HCT116 (cell line): ENCODE results near the gene CPLX4. TPM values are rescaled to one million over a fixed set of nuclear protein-coding genes. Genes with fewer than 3 reads are reported as not detected.

ENCODE experiments used
- ATAC-seq: fragments of 200-7000 bp; cut with Tn5 transposase; 2 replicates; pipeline ENCODE4 v1.9.1; 2020; ENCODE audit warnings: mild to moderate bottlenecking, moderate library complexity
- BruUV-seq: library from RNA; stranded (reverse); fragments of 400-500 nt; replicated peaks from 2 replicates; lab custom pipeline; 2021; lab: Mats Ljungman, UMichigan
- CTCF ChIA-PET: fragments of 300-600 bp; sonication (Branson Sonifier 250); formaldehyde crosslinking; loops from one replicate; lab custom pipeline; 2021; ENCODE audit warnings: antibody characterized with exemption; lab: Charles Lee
- POLR2A ChIA-PET: fragments of 300-600, 350-600 bp; sonication (Branson Sonifier 250); formaldehyde crosslinking; loops from one replicate; lab custom pipeline; 2021; ENCODE audit warnings: antibody characterized with exemption; lab: Charles Lee
- RAD21 ChIA-PET, 2 experiments: fragments of 300-600 bp; sonication (Branson Sonifier 250); formaldehyde crosslinking; loops; one replicate each; lab custom pipeline; 2023; ENCODE audit warnings: low total read pairs in 2 of 2; ENCODE audit not compliant: uncharacterized antibody in 2 of 2, unreplicated experiment in 2 of 2, low non-redundant PET in 1 of 2; lab: Charles Lee
- DNase-seq: peaks from one replicate; pipeline ENCODE4 v3.0.0-alpha.2; 2010; ENCODE audit warnings: low read depth, low spot score
- H2AFZ ChIP-seq: fragments of 200-600 bp; shearing (Covaris generic), sonication (generic); 2 replicates; pipeline ENCODE4 v1.6.1; 2017; ENCODE audit warnings: low read depth, mixed run types, mixed read lengths, antibody characterized with exemption, low read length; ENCODE audit not compliant: poor library complexity, severe bottlenecking
- H3K27ac ChIP-seq: 2 replicates; pipeline ENCODE4 v1.5.1; 2012; ENCODE audit warnings: low read depth, low read length
- H3K27me3 ChIP-seq: fragments of 200-600 bp; sonication (generic); 2 replicates; pipeline ENCODE4 v1.6.1; 2016; ENCODE audit warnings: mixed run types, low read length, mixed read lengths; ENCODE audit not compliant: insufficient read depth
- H3K36me3 ChIP-seq, 2 experiments: fragments of 200-500 bp in 1 of 2; fragments of 200-600 bp in 1 of 2; sonication (Bioruptor generic) in 1 of 2; sonication (generic) in 1 of 2; 2 replicates each; pipeline versions ENCODE4 v1.5.1 to v1.6.1; 2014 to 2016; ENCODE audit warnings: low read length in 2 of 2, inconsistent platforms in 1 of 2, mixed read lengths in 1 of 2, mixed run types in 1 of 2; ENCODE audit not compliant: insufficient read depth in 2 of 2, control insufficient read depth in 1 of 2
- H3K4me1 ChIP-seq, 2 experiments: fragments of 200-600 bp in 1 of 2; sonication (generic) in 1 of 2; 2 replicates each; pipeline versions ENCODE4 v1.5.1 to v1.6.1; 2012 to 2017; ENCODE audit warnings: low read length in 2 of 2, inconsistent platforms in 1 of 2, mild to moderate bottlenecking in 1 of 2, mixed read lengths in 1 of 2, mixed run types in 1 of 2, moderate library complexity in 1 of 2; ENCODE audit not compliant: insufficient read depth in 2 of 2, control insufficient read depth in 1 of 2
- H3K4me2 ChIP-seq: fragments of 200-600 bp; sonication (generic); 2 replicates; pipeline ENCODE4 v1.6.1; 2017; ENCODE audit warnings: mixed run types, low read length, mixed read lengths
- H3K4me3 ChIP-seq, 2 experiments: fragments of 200-600 bp in 1 of 2; sonication (generic) in 1 of 2; replicated peaks in 1 of 2; 2 replicates each; pipeline ENCODE4 v1.5.1; 2011 to 2016; ENCODE audit warnings: low read length in 2 of 2, control low read depth in 1 of 2, low read depth in 1 of 2, mild to moderate bottlenecking in 1 of 2, mixed read lengths in 1 of 2, mixed run types in 1 of 2
- H3K79me2 ChIP-seq: fragments of 200-600 bp; sonication (generic); 2 replicates; pipeline ENCODE4 v1.6.1; 2017; ENCODE audit warnings: mild to moderate bottlenecking, mixed run types, low read length, moderate library complexity, mixed read lengths; ENCODE audit not compliant: insufficient read depth
- H3K9ac ChIP-seq: fragments of 200-600 bp; sonication (generic); 2 replicates; pipeline ENCODE4 v1.6.1; 2016; ENCODE audit warnings: low read length, mixed read lengths
- H3K9me2 ChIP-seq: fragments of 200-600 bp; sonication (generic), shearing (Covaris generic); 2 replicates; pipeline ENCODE4 v1.6.1; 2017; ENCODE audit warnings: mixed run types, mild to moderate bottlenecking, moderate library complexity; ENCODE audit not compliant: insufficient read depth
- H3K9me3 ChIP-seq, 2 experiments: fragments of 200-500 bp in 1 of 2; fragments of 200-600 bp in 1 of 2; sonication (Bioruptor generic) in 1 of 2; sonication (generic) in 1 of 2; 2 replicates each; pipeline ENCODE4 v1.6.1; 2014 to 2017; ENCODE audit warnings: low read length in 2 of 2, mixed read lengths in 2 of 2, inconsistent platforms in 1 of 2, low read depth in 1 of 2, mild to moderate bottlenecking in 1 of 2, mixed run types in 1 of 2, moderate library complexity in 1 of 2; ENCODE audit not compliant: control insufficient read depth in 1 of 2, insufficient read depth in 1 of 2
- H4K20me1 ChIP-seq: fragments of 200-600 bp; sonication (generic), shearing (Covaris generic); 2 replicates; pipeline ENCODE4 v1.6.1; 2017; ENCODE audit warnings: mixed run types, mild to moderate bottlenecking, moderate library complexity; ENCODE audit not compliant: insufficient read depth
- CEBPB ChIP-seq: IDR thresholded peaks from 2 replicates; pipeline ENCODE4 v1.6.1; 2012; ENCODE audit warnings: low read depth
- EGR1 ChIP-seq: IDR thresholded peaks from 2 replicates; pipeline ENCODE4 v1.6.1; 2012; ENCODE audit warnings: low read depth
- ELF1 ChIP-seq: IDR thresholded peaks from 2 replicates; pipeline ENCODE4 v1.6.1; 2012; ENCODE audit warnings: low read depth, borderline replicate concordance
- EZH2 ChIP-seq: fragments of 200-600 bp; sonication (generic); IDR thresholded peaks from 2 replicates; pipeline ENCODE4 v1.6.1; 2017; ENCODE audit warnings: antibody characterized with exemption, mixed run types
- POLR2A ChIP-seq: IDR thresholded peaks from 2 replicates; pipeline ENCODE4 v1.7.0; 2011; ENCODE audit warnings: borderline replicate concordance; ENCODE audit not compliant: insufficient read depth, insufficient read length; ENCODE audit errors: extremely low read depth
- POLR2AphosphoS5 ChIP-seq: IDR thresholded peaks from 2 replicates; pipeline ENCODE4 v1.6.1; 2011; ENCODE audit warnings: mild to moderate bottlenecking, low read depth, low read length, moderate library complexity
- RAD21 ChIP-seq: IDR thresholded peaks from 2 replicates; pipeline ENCODE4 v1.6.1; 2012; ENCODE audit warnings: low read depth, mild to moderate bottlenecking
- SRF ChIP-seq: IDR thresholded peaks from 2 replicates; pipeline ENCODE4 v1.6.1; 2012; ENCODE audit warnings: low read depth
- TCF7L2 ChIP-seq: IDR thresholded peaks from 2 replicates; pipeline ENCODE4 v1.7.0; 2011; ENCODE audit warnings: borderline replicate concordance, inconsistent platforms; ENCODE audit not compliant: insufficient read depth, insufficient read length; ENCODE audit errors: extremely low read depth
- YY1 ChIP-seq: IDR thresholded peaks from 2 replicates; pipeline ENCODE4 v1.6.1; 2011; ENCODE audit warnings: low read length, low read depth, moderate library complexity, mild to moderate bottlenecking; ENCODE audit not compliant: insufficient replicate concordance; ENCODE audit errors: extremely low read depth
- ZBTB33 ChIP-seq: IDR thresholded peaks from 2 replicates; pipeline ENCODE4 v1.6.1; 2011; ENCODE audit warnings: mild to moderate bottlenecking, low read length, moderate library complexity; ENCODE audit not compliant: insufficient replicate concordance; ENCODE audit errors: extremely low read depth
- intact Hi-C: fragments of 100-400 bp; cut with micrococcal nuclease; formaldehyde crosslinking; loops from 2 replicates; pipeline ENCODE4 v1.10.0; 2022
- total RNA-seq: library from RNA; stranded (reverse); gene quantifications from one replicate; pipeline ENCODE4 v1.2.1, GENCODE V29; 2021; ENCODE audit not compliant: unreplicated experiment

CPLX4 gene
- total RNA-seq, 1 experiment from 2014 or later = not detected

DNA sequence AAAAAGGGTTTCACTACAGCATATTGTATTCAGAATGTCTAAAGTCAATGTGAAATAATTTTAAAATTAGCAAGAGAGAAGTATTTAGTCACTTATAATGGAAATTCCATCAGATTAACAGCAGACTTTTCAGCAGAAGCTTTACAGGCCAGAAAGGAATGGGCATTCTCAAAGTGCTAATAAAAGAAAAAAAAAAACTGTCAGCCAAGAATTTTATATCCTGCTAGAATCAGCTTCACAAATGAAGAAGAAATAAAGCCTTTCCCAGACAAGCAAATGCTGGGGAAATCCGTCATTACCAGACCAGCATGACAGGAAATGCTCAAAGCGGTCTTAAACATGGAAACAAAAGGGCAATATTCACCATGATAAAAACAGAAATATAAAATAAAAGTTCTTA lies 21.9 kb upstream of the CPLX4 start:
- Histone ChIP-seq H3K4me1 (no peaks in the 10 kb centered on the region), H3K9ac (no peak overlapping the region), H4K20me1 (no peaks in the 10 kb centered on the region), H3K27ac (no peak overlapping the region), H3K4me3 (no peak overlapping the region), H3K27me3 (no peaks in the 10 kb centered on the region), H2AFZ (no peak overlapping the region), H3K4me2 (no peak overlapping the region), H3K9me3 (no peaks in the 10 kb centered on the region), H3K79me2 (peaks cover 46% of the 10 kb centered on the region), H3K36me3 (peaks cover 32 to 49% of the 10 kb centered on the region in 2 experiments; a peak in 3 of 4 replicates), H3K9me2 (no peaks in the 10 kb centered on the region)
- TF ChIP-seq POLR2A (no peak), ELF1 (no peak), YY1 (no peak), EZH2 (no peak)
- intact Hi-C loops = no loop called here
- ChIA-PET CTCF (no interaction called here), RAD21 (no interaction called here), POLR2A (interaction anchor here (1.1 kb wide), 1 partner anchor 11 kb away, joined by 4 read pairs; no protein-coding TSS in a partner anchor)
- DNase-seq (no peak), ATAC-seq (no peak)
- no TSS peak for BruUV-seq

DNA sequence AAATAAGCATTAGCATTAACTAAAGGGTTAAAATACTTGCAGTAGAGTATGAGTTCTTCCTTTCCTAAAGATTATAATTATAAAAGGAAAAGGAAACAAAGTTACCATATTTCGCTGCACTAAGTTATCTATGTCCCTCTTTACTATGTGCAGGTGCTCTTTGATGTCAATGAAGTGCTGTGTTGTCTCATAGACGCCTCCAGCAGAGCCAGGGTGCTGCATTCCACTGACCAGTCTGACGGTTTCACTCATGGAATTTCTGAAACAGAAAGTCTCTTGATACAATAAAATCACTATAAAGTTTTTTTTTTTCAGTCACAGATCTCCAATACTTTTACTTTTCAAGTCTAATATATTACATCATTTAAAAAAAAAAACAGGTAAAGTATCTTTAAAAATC lies 14.5 kb upstream of the CPLX4 start:
- no TSS peak for BruUV-seq
- ChIA-PET POLR2A (no interaction called here), CTCF (no interaction called here), RAD21 (interaction anchor here in 1 of 2 experiments (0.6 kb wide), 1 partner anchor 113 kb away, joined by 5 read pairs; the partner anchor contains the start of gene GRP)
- H4K20me1 ChIP-seq = 0 out of 2 replicates have a peak, but pooled peaks cover 2% of the 10 kb centered on the region
- no peaks in the 10 kb centered on the region for H3K27me3 ChIP-seq
- H3K36me3 ChIP-seq = peaks cover 23 to 53% of the 10 kb centered on the region in 2 experiments
- H3K9me2 ChIP-seq = no peaks in the 10 kb centered on the region
- no peak overlapping the region for H3K9ac ChIP-seq
- ATAC-seq = no peak
- no peaks in the 10 kb centered on the region for H3K9me3 ChIP-seq
- H3K79me2 ChIP-seq = no peaks in the 10 kb centered on the region; the same call in 1 of the 2 replicates
- H2AFZ ChIP-seq = no peak overlapping the region
- no peak overlapping the region for H3K4me2 ChIP-seq
- intact Hi-C loops = no loop called here
- no peak overlapping the region for H3K4me3 ChIP-seq
- no peak overlapping the region for H3K27ac ChIP-seq
- H3K4me1 ChIP-seq = no peaks in the 10 kb centered on the region
- no peak for TF ChIP-seq ELF1
- TF ChIP-seq POLR2AphosphoS5 = no peak
- TF ChIP-seq YY1 = no peak
- no peak for TF ChIP-seq TCF7L2
- no peak for TF ChIP-seq EZH2
- TF ChIP-seq CEBPB = no peak
- TF ChIP-seq SRF = no peak
- TF ChIP-seq RAD21 = no peak
- TF ChIP-seq EGR1 = no peak
- TF ChIP-seq POLR2A = no peak
- TF ChIP-seq ZBTB33 = no peak
- TF ChIP-seq, all 23 proteins: peak for 0
- DNase-seq = no peak
